MCF 10A (cell line): ENCODE measurements around the gene ADAM8. TPM values are rescaled to one million over a fixed set of nuclear protein-coding genes. Genes with fewer than 3 reads are reported as not detected.

Experiments used
- BruUV-seq: library from RNA; stranded (reverse); fragments of 400-500 nt; replicated peaks from 2 replicates; lab custom pipeline; 2021; lab: Mats Ljungman, UMichigan
- CTCF ChIA-PET: fragments of 300-600 bp; sonication (Branson Sonifier 250); formaldehyde crosslinking; extraction: SDS; loops from one replicate; lab custom pipeline; 2021; ENCODE audit warnings: antibody characterized with exemption, inconsistent platforms; lab: Yijun Ruan, JAX
- POLR2A ChIA-PET: fragments of 300-600, 350-650 bp; sonication (Branson Sonifier 250); formaldehyde crosslinking; extraction: SDS; loops from one replicate; lab custom pipeline; 2020; ENCODE audit warnings: antibody characterized with exemption, inconsistent platforms; lab: Yijun Ruan, JAX
- DNase-seq: peaks from one replicate; pipeline ENCODE4 v3.0.0-alpha.2; 2018; ENCODE audit not compliant: unreplicated experiment
- H3K27ac Mint-ChIP-seq: one replicate; pipeline ENCODE4 v1.8.0; 2022; ENCODE audit warnings: mild to moderate bottlenecking, low read depth, mixed read lengths; ENCODE audit not compliant: unreplicated experiment
- H3K27me3 Mint-ChIP-seq: one replicate; pipeline ENCODE4 v1.8.0; 2022; ENCODE audit warnings: mixed read lengths; ENCODE audit not compliant: insufficient read depth, unreplicated experiment
- H3K36me3 Mint-ChIP-seq: one replicate; pipeline ENCODE4 v1.8.0; 2022; ENCODE audit warnings: mild to moderate bottlenecking, moderate library complexity, mixed read lengths; ENCODE audit not compliant: insufficient read depth, unreplicated experiment
- H3K4me1 Mint-ChIP-seq: one replicate; pipeline ENCODE4 v1.8.0; 2022; ENCODE audit warnings: mixed read lengths; ENCODE audit not compliant: insufficient read depth, unreplicated experiment
- H3K4me3 Mint-ChIP-seq: one replicate; pipeline ENCODE4 v1.8.0; 2022; ENCODE audit warnings: mild to moderate bottlenecking, moderate library complexity, mixed read lengths; ENCODE audit not compliant: unreplicated experiment
- H3K9me3 Mint-ChIP-seq: one replicate; pipeline ENCODE4 v1.8.0; 2022; ENCODE audit warnings: mixed read lengths; ENCODE audit not compliant: unreplicated experiment
- CTCF ChIP-seq: fragments of 200-600 bp; IDR thresholded peaks from one replicate; pipeline ENCODE4 v1.8.0; 2022; ENCODE audit warnings: antibody characterized with exemption, mild to moderate bottlenecking; ENCODE audit not compliant: unreplicated experiment
- intact Hi-C: fragments of 100-400 bp; cut with micrococcal nuclease; formaldehyde crosslinking; loops from 2 replicates; pipeline ENCODE4 v1.14.1; 2022
- total RNA-seq: library from RNA; stranded (reverse); gene quantifications from 2 replicates; pipeline ENCODE4 v1.2.3, GENCODE V29; 2022

ADAM8 gene
- total RNA-seq, 1 experiment from 2014 or later: 23.2 TPM

- no peaks in the 10 kb centered on the region for H3K36me3 Mint-ChIP-seq
- ChIA-PET CTCF (interaction anchor here (0.8 kb wide), 1 partner anchor 102 kb away, joined by 4 read pairs; no protein-coding TSS in a partner anchor), POLR2A (no interaction called here)
- intact Hi-C loops: no loop called here
- H3K4me1 Mint-ChIP-seq: no peaks in the 10 kb centered on the region
- H3K27ac Mint-ChIP-seq: no peak overlapping the region
- H3K27me3 Mint-ChIP-seq: no peaks in the 10 kb centered on the region
- no TSS peak for BruUV-seq
- no peaks in the 10 kb centered on the region for H3K9me3 Mint-ChIP-seq
- DNase-seq: no peak
- H3K4me3 Mint-ChIP-seq: no peak overlapping the region
- TF ChIP-seq CTCF: no peak
These were observed 47.2 kb downstream of the ADAM8 start for GRCh38 chr10:133229265-133230043.

GRCh38 chr10:133227256-133227655 lies 49.4 kb downstream of the ADAM8 start:
- TF ChIP-seq CTCF: no peak
- POLR2A ChIA-PET: no interaction called here
- Mint-ChIP-seq H3K27me3 (no peaks in the 10 kb centered on the region), H3K4me3 (no peak overlapping the region), H3K36me3 (no peaks in the 10 kb centered on the region), H3K4me1 (no peaks in the 10 kb centered on the region), H3K9me3 (no peaks in the 10 kb centered on the region), H3K27ac (no peak overlapping the region)
- DNase-seq: no peak
- CTCF ChIA-PET: interaction anchor here (0.6 to 1.1 kb wide), 2 partner anchors 31 to 1034 kb away, joined by 3 read pairs; no protein-coding TSS in a partner anchor
- no TSS peak for BruUV-seq
- intact Hi-C loops: no loop called here

- DNase-seq: no peak
- no peaks in the 10 kb centered on the region for H3K27me3 Mint-ChIP-seq
- H3K4me3 Mint-ChIP-seq: no peak overlapping the region
- TF ChIP-seq CTCF: no peak
- no TSS peak for BruUV-seq
- H3K27ac Mint-ChIP-seq: no peak overlapping the region
- intact Hi-C loops: no loop called here
- ChIA-PET CTCF (interaction anchor here (1.1 kb wide), 1 partner anchor 31 kb away, joined by 3 read pairs; no protein-coding TSS in a partner anchor), POLR2A (no interaction called here)
- H3K4me1 Mint-ChIP-seq: no peaks in the 10 kb centered on the region
- no peaks in the 10 kb centered on the region for H3K9me3 Mint-ChIP-seq
- H3K36me3 Mint-ChIP-seq: no peaks in the 10 kb centered on the region
These were observed 50.3 kb downstream of the ADAM8 start for GRCh38 chr10:133226251-133226808.

GRCh38 chr10:133225707-133226191 lies 50.9 kb downstream of the ADAM8 start:
- no peak overlapping the region for H3K27ac Mint-ChIP-seq
- H3K27me3 Mint-ChIP-seq: no peaks in the 10 kb centered on the region
- no peaks in the 10 kb centered on the region for H3K4me1 Mint-ChIP-seq
- TF ChIP-seq CTCF: no peak
- H3K4me3 Mint-ChIP-seq: no peak overlapping the region
- no peaks in the 10 kb centered on the region for H3K9me3 Mint-ChIP-seq
- BruUV-seq: no TSS peak
- intact Hi-C loops: no loop called here
- no peaks in the 10 kb centered on the region for H3K36me3 Mint-ChIP-seq
- ChIA-PET CTCF (interaction anchor here (0.7 kb wide), 1 partner anchor 17 kb away, joined by 3 read pairs; no protein-coding TSS in a partner anchor), POLR2A (no interaction called here)
- DNase-seq: no peak
